ENCODE data around the gene P3H3.
A peak's percentile ranks its signal among the peaks of the same experiment; 100 is the strongest.

The P3H3 gene

GRCh38 chr12:6827982-6828780 is at the start of gene P3H3:
Gene P3H3, plus strand, starts transcription at chr12:6828407. Its CDS starts 34 bp downstream, at chr12:6828441.
- no peak within 1 kb of the TSS for H3K27ac ChIP-seq (ENCODE audit: low read length)
- H3K9ac ChIP-seq (ENCODE audit: low read length), result peak within 1 kb of the TSS; percentile 61
- H3K9me3 ChIP-seq (ENCODE audit: control insufficient read depth, low read depth, low read length), result no peaks in the 10 kb centered on the region
- H3K36me3 ChIP-seq (ENCODE audit: control insufficient read depth, low read depth, low read length), result peaks cover 21% of the 10 kb centered on the region
- peaks cover 12% of the 10 kb centered on the region for H3K27me3 ChIP-seq (ENCODE audit: control insufficient read depth, insufficient read depth, low read length)
- H3K4me3 ChIP-seq (ENCODE audit: low read length), result peak within 1 kb of the TSS; percentile 84
- H3K4me1 ChIP-seq (ENCODE audit: control insufficient read depth, low read depth, low read length), result peaks cover 5% of the 10 kb centered on the region

GRCh38 chr12:6778574-6779550 is 49.3 kb upstream of the P3H3 start:
- Histone ChIP-seq H3K4me3 (ENCODE audit: low read length) (peak overlapping the region; percentile 52), H3K27me3 (ENCODE audit: control insufficient read depth, insufficient read depth, low read length) (peaks cover 31% of the 10 kb centered on the region), H3K36me3 (ENCODE audit: control insufficient read depth, low read depth, low read length) (no peaks in the 10 kb centered on the region), H3K9me3 (ENCODE audit: control insufficient read depth, low read depth, low read length) (no peaks in the 10 kb centered on the region), H3K27ac (ENCODE audit: low read length) (no peak overlapping the region), H3K4me1 (ENCODE audit: control insufficient read depth, low read depth, low read length) (no peaks in the 10 kb centered on the region), H3K9ac (ENCODE audit: low read length) (peak overlapping the region; percentile 6)

- no peak overlapping the region for H3K4me3 ChIP-seq (ENCODE audit: low read length)
- peaks cover 21% of the 10 kb centered on the region for H3K27me3 ChIP-seq (ENCODE audit: control insufficient read depth, insufficient read depth, low read length)
- no peaks in the 10 kb centered on the region for H3K4me1 ChIP-seq (ENCODE audit: control insufficient read depth, low read depth, low read length)
- H3K36me3 ChIP-seq (ENCODE audit: control insufficient read depth, low read depth, low read length), result no peaks in the 10 kb centered on the region
- no peak overlapping the region for H3K9ac ChIP-seq (ENCODE audit: low read length)
- no peak overlapping the region for H3K27ac ChIP-seq (ENCODE audit: low read length)
- H3K9me3 ChIP-seq (ENCODE audit: control insufficient read depth, low read depth, low read length), result no peaks in the 10 kb centered on the region
These were observed 48.3 kb upstream of the P3H3 start for GRCh38 chr12:6779708-6780432.

GRCh38 chr12:6780573-6780972 is 47.6 kb upstream of the P3H3 start:
- no peak overlapping the region for H3K27ac ChIP-seq (ENCODE audit: low read length)
- peaks cover 14% of the 10 kb centered on the region for H3K27me3 ChIP-seq (ENCODE audit: control insufficient read depth, insufficient read depth, low read length)
- H3K4me3 ChIP-seq (ENCODE audit: low read length), result no peak overlapping the region
- H3K4me1 ChIP-seq (ENCODE audit: control insufficient read depth, low read depth, low read length), result no peaks in the 10 kb centered on the region
- H3K36me3 ChIP-seq (ENCODE audit: control insufficient read depth, low read depth, low read length), result no peaks in the 10 kb centered on the region
- H3K9ac ChIP-seq (ENCODE audit: low read length), result no peak overlapping the region
- H3K9me3 ChIP-seq (ENCODE audit: control insufficient read depth, low read depth, low read length), result no peaks in the 10 kb centered on the region

GRCh38 chr12:6782119-6782518 is 46.1 kb upstream of the P3H3 start:
- Histone ChIP-seq H3K9ac (ENCODE audit: low read length) (no peak overlapping the region), H3K4me1 (ENCODE audit: control insufficient read depth, low read depth, low read length) (peaks cover 6% of the 10 kb centered on the region)

GRCh38 chr12:6782850-6783566 is 45.2 kb upstream of the P3H3 start:
- Histone ChIP-seq H3K9ac (ENCODE audit: low read length) (no peak overlapping the region), H3K27ac (ENCODE audit: low read length) (no peak overlapping the region), H3K4me3 (ENCODE audit: low read length) (no peak overlapping the region), H3K4me1 (ENCODE audit: control insufficient read depth, low read depth, low read length) (peaks cover 8% of the 10 kb centered on the region), H3K36me3 (ENCODE audit: control insufficient read depth, low read depth, low read length) (no peaks in the 10 kb centered on the region), H3K27me3 (ENCODE audit: control insufficient read depth, insufficient read depth, low read length) (peaks cover 5% of the 10 kb centered on the region), H3K9me3 (ENCODE audit: control insufficient read depth, low read depth, low read length) (no peaks in the 10 kb centered on the region)

More at GRCh38 chr12:6782119-6782518, 46.1 kb upstream of the P3H3 start:
- H3K9me3 ChIP-seq (ENCODE audit: control insufficient read depth, low read depth, low read length), result no peaks in the 10 kb centered on the region
- no peak overlapping the region for H3K4me3 ChIP-seq (ENCODE audit: low read length)
- H3K27ac ChIP-seq (ENCODE audit: low read length), result no peak overlapping the region
- H3K36me3 ChIP-seq (ENCODE audit: control insufficient read depth, low read depth, low read length), result no peaks in the 10 kb centered on the region
- peaks cover 14% of the 10 kb centered on the region for H3K27me3 ChIP-seq (ENCODE audit: control insufficient read depth, insufficient read depth, low read length)

GRCh38 chr12:6783828-6784227 is 44.4 kb upstream of the P3H3 start:
- no peak overlapping the region for H3K27ac ChIP-seq (ENCODE audit: low read length)
- no peaks in the 10 kb centered on the region for H3K9me3 ChIP-seq (ENCODE audit: control insufficient read depth, low read depth, low read length)
- H3K36me3 ChIP-seq (ENCODE audit: control insufficient read depth, low read depth, low read length), result no peaks in the 10 kb centered on the region
- no peak overlapping the region for H3K4me3 ChIP-seq (ENCODE audit: low read length)
- no peak overlapping the region for H3K9ac ChIP-seq (ENCODE audit: low read length)
- no peaks in the 10 kb centered on the region for H3K27me3 ChIP-seq (ENCODE audit: control insufficient read depth, insufficient read depth, low read length)
- H3K4me1 ChIP-seq (ENCODE audit: control insufficient read depth, low read depth, low read length), result peaks cover 8% of the 10 kb centered on the region

- no peaks in the 10 kb centered on the region for H3K9me3 ChIP-seq (ENCODE audit: control insufficient read depth, low read depth, low read length)
- H3K4me3 ChIP-seq (ENCODE audit: low read length), result no peak overlapping the region
- no peaks in the 10 kb centered on the region for H3K27me3 ChIP-seq (ENCODE audit: control insufficient read depth, insufficient read depth, low read length)
- no peaks in the 10 kb centered on the region for H3K36me3 ChIP-seq (ENCODE audit: control insufficient read depth, low read depth, low read length)
- no peak overlapping the region for H3K27ac ChIP-seq (ENCODE audit: low read length)
- peaks cover 8% of the 10 kb centered on the region for H3K4me1 ChIP-seq (ENCODE audit: control insufficient read depth, low read depth, low read length)
- no peak overlapping the region for H3K9ac ChIP-seq (ENCODE audit: low read length)
These were observed 43.9 kb upstream of the P3H3 start for GRCh38 chr12:6784296-6784695.

- Histone ChIP-seq H3K4me1 (ENCODE audit: control insufficient read depth, low read depth, low read length) (peaks cover 8% of the 10 kb centered on the region), H3K9me3 (ENCODE audit: control insufficient read depth, low read depth, low read length) (no peaks in the 10 kb centered on the region), H3K27ac (ENCODE audit: low read length) (no peak overlapping the region), H3K4me3 (ENCODE audit: low read length) (no peak overlapping the region), H3K36me3 (ENCODE audit: control insufficient read depth, low read depth, low read length) (no peaks in the 10 kb centered on the region), H3K27me3 (ENCODE audit: control insufficient read depth, insufficient read depth, low read length) (no peaks in the 10 kb centered on the region), H3K9ac (ENCODE audit: low read length) (no peak overlapping the region)
These were observed 43.4 kb upstream of the P3H3 start for GRCh38 chr12:6784761-6785160.

- H3K9ac ChIP-seq (ENCODE audit: low read length), result no peak overlapping the region
- no peak overlapping the region for H3K4me3 ChIP-seq (ENCODE audit: low read length)
- H3K9me3 ChIP-seq (ENCODE audit: control insufficient read depth, low read depth, low read length), result no peaks in the 10 kb centered on the region
- H3K4me1 ChIP-seq (ENCODE audit: control insufficient read depth, low read depth, low read length), result peaks cover 8% of the 10 kb centered on the region
- H3K36me3 ChIP-seq (ENCODE audit: control insufficient read depth, low read depth, low read length), result no peaks in the 10 kb centered on the region
- H3K27ac ChIP-seq (ENCODE audit: low read length), result no peak overlapping the region
- no peaks in the 10 kb centered on the region for H3K27me3 ChIP-seq (ENCODE audit: control insufficient read depth, insufficient read depth, low read length)
These were observed 41.7 kb upstream of the P3H3 start for GRCh38 chr12:6786416-6787094.

Measured in iPS-18a (cell line).